A673 (cell line): ENCODE results near the gene PYCARD.

Source experiments
- EZH2 ChIP-seq: fragments of 200-600 bp; sonication (generic); IDR thresholded peaks from 2 replicates; pipeline ENCODE4 v1.6.1; 2017; ENCODE audit warnings: borderline replicate concordance, low read depth, mild to moderate bottlenecking, mixed read lengths, antibody characterized with exemption, low read length; ENCODE audit not compliant: poor library complexity, severe bottlenecking
- TF ChIP-seq, protein P1 (sequence below): fragments of 300-800, 200-600 bp; sonication (generic); conservative IDR thresholded peaks from 2 replicates; pipeline ENCODE4 v1.5.1; 2017; ENCODE audit warnings: low read depth, mild to moderate bottlenecking, antibody characterized with exemption, low read length, moderate library complexity, mixed read lengths

DNA sequence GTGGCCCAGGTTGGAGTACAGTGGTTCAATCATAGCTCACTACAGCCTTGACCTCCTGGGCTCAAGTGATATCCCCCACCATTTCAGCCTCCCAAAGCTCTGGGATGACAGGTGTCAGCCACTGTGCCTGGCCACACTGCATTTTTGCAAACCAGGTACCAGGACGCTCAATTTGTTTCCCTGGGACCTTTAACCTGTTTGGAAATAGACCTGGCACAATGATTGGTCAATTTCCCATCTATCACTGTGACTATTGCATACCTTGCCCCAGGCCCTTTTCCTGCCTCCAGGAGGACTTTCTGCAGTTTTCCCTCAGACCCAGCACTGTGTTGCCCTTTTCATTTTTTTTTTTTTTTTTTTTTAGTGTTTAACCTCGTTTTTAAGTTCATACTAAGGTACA is 33.7 kb downstream of the PYCARD start:
- TF ChIP-seq, protein P1, sequence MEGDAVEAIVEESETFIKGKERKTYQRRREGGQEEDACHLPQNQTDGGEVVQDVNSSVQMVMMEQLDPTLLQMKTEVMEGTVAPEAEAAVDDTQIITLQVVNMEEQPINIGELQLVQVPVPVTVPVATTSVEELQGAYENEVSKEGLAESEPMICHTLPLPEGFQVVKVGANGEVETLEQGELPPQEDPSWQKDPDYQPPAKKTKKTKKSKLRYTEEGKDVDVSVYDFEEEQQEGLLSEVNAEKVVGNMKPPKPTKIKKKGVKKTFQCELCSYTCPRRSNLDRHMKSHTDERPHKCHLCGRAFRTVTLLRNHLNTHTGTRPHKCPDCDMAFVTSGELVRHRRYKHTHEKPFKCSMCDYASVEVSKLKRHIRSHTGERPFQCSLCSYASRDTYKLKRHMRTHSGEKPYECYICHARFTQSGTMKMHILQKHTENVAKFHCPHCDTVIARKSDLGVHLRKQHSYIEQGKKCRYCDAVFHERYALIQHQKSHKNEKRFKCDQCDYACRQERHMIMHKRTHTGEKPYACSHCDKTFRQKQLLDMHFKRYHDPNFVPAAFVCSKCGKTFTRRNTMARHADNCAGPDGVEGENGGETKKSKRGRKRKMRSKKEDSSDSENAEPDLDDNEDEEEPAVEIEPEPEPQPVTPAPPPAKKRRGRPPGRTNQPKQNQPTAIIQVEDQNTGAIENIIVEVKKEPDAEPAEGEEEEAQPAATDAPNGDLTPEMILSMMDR: no peak
- no peak for TF ChIP-seq EZH2
